Neuronal stem cell (in vitro differentiated cells): ENCODE data around the gene DDX5.

Experiments used
- DNase-seq: peaks from one replicate; pipeline ENCODE4 v3.0.0-alpha.2; 2013; ENCODE audit warnings: low spot score
- H2AFZ ChIP-seq: one replicate; pipeline ENCODE4 v1.6.1; 2013; ENCODE audit warnings: mild to moderate bottlenecking, low read length, inconsistent platforms
- H2AK5ac ChIP-seq: 2 replicates; pipeline ENCODE4 v1.6.1; 2013; ENCODE audit warnings: low read depth, mild to moderate bottlenecking, inconsistent platforms, low read length, moderate library complexity, mixed read lengths
- H2BK120ac ChIP-seq: 2 replicates; pipeline ENCODE4 v1.6.1; 2013; ENCODE audit warnings: low read depth, mild to moderate bottlenecking, inconsistent platforms, low read length, moderate library complexity, mixed read lengths
- H2BK12ac ChIP-seq: one replicate; pipeline ENCODE4 v1.6.1; 2013; ENCODE audit warnings: low read length, inconsistent platforms
- H2BK15ac ChIP-seq: 2 replicates; pipeline ENCODE4 v1.6.1; 2013; ENCODE audit warnings: mild to moderate bottlenecking, low read length, inconsistent platforms, mixed read lengths
- H2BK5ac ChIP-seq: one replicate; pipeline ENCODE4 v1.6.1; 2013; ENCODE audit warnings: inconsistent platforms, mild to moderate bottlenecking, low read length, moderate library complexity
- H3K14ac ChIP-seq: one replicate; pipeline ENCODE4 v1.6.1; 2013; ENCODE audit warnings: low read length, inconsistent platforms
- H3K18ac ChIP-seq: 2 replicates; pipeline ENCODE4 v1.6.1; 2013; ENCODE audit warnings: low read length, inconsistent platforms
- H3K23ac ChIP-seq: 2 replicates; pipeline ENCODE4 v1.6.1; 2013; ENCODE audit warnings: low read depth, mild to moderate bottlenecking, mixed read lengths, low read length, inconsistent platforms; ENCODE audit not compliant: poor library complexity
- H3K27ac ChIP-seq: replicated peaks from 3 replicates; pipeline ENCODE4 v1.5.1; 2013; ENCODE audit warnings: low read length, inconsistent platforms
- H3K27me3 ChIP-seq, 3 experiments: 2 replicates each; pipeline ENCODE4 v1.6.1; 2013; ENCODE audit warnings: low read length in 3 of 3, mild to moderate bottlenecking in 2 of 3, inconsistent platforms in 1 of 3, low read depth in 1 of 3, mixed read lengths in 1 of 3, moderate library complexity in 1 of 3; ENCODE audit not compliant: control insufficient read depth in 3 of 3, insufficient read depth in 3 of 3
- H3K36me3 ChIP-seq, 2 donors: replicated peaks in 1 of 2; 2 replicates each; pipeline ENCODE4 v1.6.1; 2013; ENCODE audit warnings: low read length in 2 of 2; ENCODE audit not compliant: control insufficient read depth in 2 of 2, insufficient read depth in 2 of 2
- H3K4ac ChIP-seq: 2 replicates; pipeline ENCODE4 v1.6.1; 2013; ENCODE audit warnings: inconsistent platforms, mild to moderate bottlenecking, low read length, moderate library complexity
- H3K4me1 ChIP-seq, 2 donors: 1 replicate in 1 of 2; 2 replicates in 1 of 2; pipeline ENCODE4 v1.6.1; 2013; ENCODE audit warnings: low read length in 2 of 2, low read depth in 1 of 2; ENCODE audit not compliant: control insufficient read depth in 2 of 2, insufficient read depth in 1 of 2
- H3K4me2 ChIP-seq: one replicate; pipeline ENCODE4 v1.6.1; 2013; ENCODE audit warnings: mild to moderate bottlenecking, low read length, inconsistent platforms; ENCODE audit not compliant: insufficient read depth, poor library complexity, severe bottlenecking
- H3K4me3 ChIP-seq, 2 donors: 2 replicates each; pipeline ENCODE4 v1.5.1; 2013; ENCODE audit warnings: low read length in 2 of 2, mild to moderate bottlenecking in 2 of 2, inconsistent platforms in 1 of 2, moderate library complexity in 1 of 2
- H3K79me1 ChIP-seq: one replicate; pipeline ENCODE4 v1.6.1; 2013; ENCODE audit warnings: low read depth, mild to moderate bottlenecking, inconsistent platforms, low read length, moderate library complexity
- H3K9ac ChIP-seq: one replicate; pipeline ENCODE4 v1.6.1; 2013; ENCODE audit warnings: mild to moderate bottlenecking, low read depth, low read length, inconsistent platforms; ENCODE audit not compliant: poor library complexity
- H3K9me3 ChIP-seq, 2 donors: replicated peaks in 1 of 2; 2 replicates each; pipeline versions ENCODE3 to v1.6.1; 2013; ENCODE audit warnings: low read length in 2 of 2, mild to moderate bottlenecking in 2 of 2, inconsistent platforms in 1 of 2, low read depth in 1 of 2, mixed read lengths in 1 of 2, moderate library complexity in 1 of 2; ENCODE audit not compliant: control insufficient read depth in 2 of 2, insufficient read depth in 1 of 2
- H4K8ac ChIP-seq: one replicate; pipeline ENCODE4 v1.6.1; 2013; ENCODE audit warnings: low read depth, mild to moderate bottlenecking, inconsistent platforms, low read length, moderate library complexity
- H4K91ac ChIP-seq: one replicate; pipeline ENCODE4 v1.6.1; 2013; ENCODE audit warnings: low read length, low read depth, mild to moderate bottlenecking, inconsistent platforms; ENCODE audit not compliant: poor library complexity
- WGBS, 2 donors: extraction: QIAGEN DNeasy Blood & Tissue Kit; methylation state at CpG; one replicate each; pipeline ENCODE4 v1.1.7; 2013; ENCODE audit warnings: missing lambda C conversion rate in 2 of 2, mixed read lengths in 1 of 2; ENCODE audit not compliant: insufficient read length in 2 of 2, insufficient replicate concordance in 1 of 2; ENCODE audit errors: extremely low coverage in 2 of 2; 5-methylcytosine and 5-hydroxymethylcytosine counted together

DDX5 gene

GRCh38 chr17:64529221-64529620 lies 23.1 kb upstream of the DDX5 start:
- H3K23ac ChIP-seq, result no peak overlapping the region
- no peak overlapping the region for H2AK5ac ChIP-seq
- no peak overlapping the region for H2BK15ac ChIP-seq
- H2BK12ac ChIP-seq, result no peak overlapping the region
- H3K27ac ChIP-seq, result no peak overlapping the region
- no peaks in the 10 kb centered on the region for H3K79me1 ChIP-seq
- WGBS, 2 donors, result no CpG with 5 or more reads among the region's 5 CpGs
- H2BK120ac ChIP-seq, result no peak overlapping the region
- no peak overlapping the region for H3K14ac ChIP-seq
- H2AFZ ChIP-seq, result no peak overlapping the region
- H3K4ac ChIP-seq, result no peak overlapping the region
- H3K4me2 ChIP-seq, result no peak overlapping the region
- no peak overlapping the region for H2BK5ac ChIP-seq
- no peaks in the 10 kb centered on the region for H3K27me3 ChIP-seq
- no peaks in the 10 kb centered on the region for H3K4me1 ChIP-seq
- H3K9ac ChIP-seq, result no peak overlapping the region
- DNase-seq, result no peak
- peaks cover 41 to 99% of the 10 kb centered on the region in 2 donors for H3K36me3 ChIP-seq
- H3K9me3 ChIP-seq, result no peaks in the 10 kb centered on the region
- H3K4me3 ChIP-seq, result no peak overlapping the region
- no peak overlapping the region for H4K91ac ChIP-seq
- no peak overlapping the region for H3K18ac ChIP-seq
- no peak overlapping the region for H4K8ac ChIP-seq

GRCh38 chr17:64527914-64528313 lies 21.8 kb upstream of the DDX5 start:
- Histone ChIP-seq H3K36me3 (peaks cover 36 to 99% of the 10 kb centered on the region in 2 donors), H3K18ac (no peak overlapping the region), H3K27me3 (no peaks in the 10 kb centered on the region), H3K9ac (no peak overlapping the region), H3K4me3 (no peak overlapping the region), H2BK120ac (no peak overlapping the region), H2BK12ac (no peak overlapping the region), H3K23ac (no peak overlapping the region), H3K79me1 (no peaks in the 10 kb centered on the region), H2BK15ac (no peak overlapping the region), H4K8ac (no peak overlapping the region), H3K4me2 (no peak overlapping the region), H3K14ac (no peak overlapping the region), H3K4me1 (no peaks in the 10 kb centered on the region), H2BK5ac (no peak overlapping the region), H4K91ac (no peak overlapping the region), H3K9me3 (no peaks in the 10 kb centered on the region), H3K4ac (no peak overlapping the region), H2AK5ac (no peak overlapping the region), H3K27ac (no peak overlapping the region), H2AFZ (no peak overlapping the region)
- no CpG with 5 or more reads among the region's 2 CpGs for WGBS, 2 donors
- DNase-seq, result no peak

- Histone ChIP-seq H3K9ac (no peak overlapping the region), H4K8ac (no peak overlapping the region), H2AFZ (no peak overlapping the region), H3K36me3 (peaks cover 21 to 99% of the 10 kb centered on the region in 2 donors), H3K27me3 (no peaks in the 10 kb centered on the region), H3K4me2 (no peak overlapping the region), H4K91ac (no peak overlapping the region), H3K18ac (no peak overlapping the region), H2BK5ac (no peak overlapping the region), H2BK15ac (no peak overlapping the region), H2AK5ac (no peak overlapping the region), H3K79me1 (peaks cover under 1% of the 10 kb centered on the region), H2BK120ac (no peak overlapping the region), H3K14ac (no peak overlapping the region), H2BK12ac (no peak overlapping the region), H3K9me3 (no peaks in the 10 kb centered on the region), H3K27ac (no peak overlapping the region), H3K4me3 (no peak overlapping the region), H3K4ac (no peak overlapping the region), H3K4me1 (no peaks in the 10 kb centered on the region), H3K23ac (no peak overlapping the region)
- no CpG with 5 or more reads among the region's 6 CpGs for WGBS, 2 donors
- no peak for DNase-seq
Measured at GRCh38 chr17:64520359-64520758, 14.3 kb upstream of the DDX5 start.

- no peak overlapping the region for H3K14ac ChIP-seq
- no peak overlapping the region for H3K4me2 ChIP-seq
- H4K8ac ChIP-seq, result no peak overlapping the region
- H3K79me1 ChIP-seq, result peaks cover 2% of the 10 kb centered on the region
- no peak overlapping the region for H3K18ac ChIP-seq
- no peak overlapping the region for H2AFZ ChIP-seq
- H2BK12ac ChIP-seq, result no peak overlapping the region
- no peak overlapping the region for H2BK120ac ChIP-seq
- H3K9me3 ChIP-seq, result no peaks in the 10 kb centered on the region
- H2AK5ac ChIP-seq, result no peak overlapping the region
- peaks cover 22 to 99% of the 10 kb centered on the region in 2 donors for H3K36me3 ChIP-seq
- H3K27me3 ChIP-seq, result no peaks in the 10 kb centered on the region
- no peak overlapping the region for H3K4ac ChIP-seq
- no peaks in the 10 kb centered on the region for H3K4me1 ChIP-seq
- H2BK15ac ChIP-seq, result no peak overlapping the region
- no peak overlapping the region for H3K23ac ChIP-seq
- H4K91ac ChIP-seq, result no peak overlapping the region
- no peak overlapping the region for H3K27ac ChIP-seq
- no peak for DNase-seq
- no peak overlapping the region for H2BK5ac ChIP-seq
- H3K9ac ChIP-seq, result no peak overlapping the region
- H3K4me3 ChIP-seq, result no peak overlapping the region
- no CpG with 5 or more reads among the region's 6 CpGs for WGBS, 2 donors
Measured at GRCh38 chr17:64519601-64520000, 13.5 kb upstream of the DDX5 start.
